ENCODE data around the gene RTBDN. TPM values are rescaled to one million over a fixed set of nuclear protein-coding genes. Genes with fewer than 3 reads are reported as not detected.

The RTBDN gene
- total RNA-seq, 6 experiments from 2014 or later = not detected

DNA sequence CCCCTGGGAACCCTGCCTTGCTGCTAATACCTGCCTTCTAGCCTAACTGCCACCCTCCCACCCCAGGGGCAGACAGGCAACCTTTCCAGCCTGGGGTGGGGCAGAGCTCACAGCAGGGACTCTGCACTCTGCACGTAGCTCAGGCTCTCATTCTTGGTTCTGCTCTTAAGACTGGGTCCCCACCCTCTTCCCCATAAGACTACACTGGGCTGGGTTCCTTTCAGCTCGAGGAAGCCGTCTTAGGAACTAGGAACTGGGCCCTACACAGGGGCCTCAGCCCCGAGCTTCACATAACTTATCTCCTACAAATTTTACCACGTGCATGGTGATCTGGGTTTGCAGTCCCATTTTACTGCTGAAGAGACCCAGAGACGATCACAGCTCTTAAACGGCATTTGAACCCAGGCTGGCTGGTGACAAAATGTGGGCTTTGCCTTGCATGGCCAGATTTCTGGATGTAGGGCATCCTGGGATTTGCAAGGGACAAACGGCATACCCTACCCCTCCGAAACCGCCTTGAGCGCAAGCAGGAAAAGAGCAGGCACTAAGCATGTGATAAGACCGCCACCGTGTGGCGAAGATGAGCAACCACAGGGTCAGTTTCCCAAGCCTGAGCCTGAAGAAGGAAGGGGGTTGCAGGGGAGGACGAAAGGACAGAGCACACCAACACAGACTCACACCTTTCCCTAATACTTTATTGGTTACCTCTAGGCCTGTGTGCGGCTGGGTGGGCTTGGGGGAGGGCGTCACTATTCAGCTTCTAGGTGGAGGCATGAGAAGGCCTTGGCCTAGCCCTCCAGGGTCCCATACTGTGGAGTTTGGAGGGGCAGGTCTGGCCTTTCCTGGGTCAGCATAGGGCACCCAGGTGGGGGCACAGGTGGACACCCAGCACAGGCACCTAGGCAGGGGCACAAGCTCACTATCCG is 38.0 kb downstream of the RTBDN start:
- Mint-ChIP-seq H3K4me1 (ENCODE audit: low read depth) (peaks cover 30% of the 10 kb centered on the region), H3K36me3 (ENCODE audit: low read depth) (peaks cover 4% of the 10 kb centered on the region), H3K9me3 (peaks cover 4% of the 10 kb centered on the region; the same call in 1 of the 2 replicates), H3K27ac (peak overlapping the region; percentile 51), H3K4me3 (peak overlapping the region; percentile 43), H3K27me3 (ENCODE audit: insufficient read depth) (peaks cover 40% of the 10 kb centered on the region)
- TF ChIP-seq, protein P1, sequence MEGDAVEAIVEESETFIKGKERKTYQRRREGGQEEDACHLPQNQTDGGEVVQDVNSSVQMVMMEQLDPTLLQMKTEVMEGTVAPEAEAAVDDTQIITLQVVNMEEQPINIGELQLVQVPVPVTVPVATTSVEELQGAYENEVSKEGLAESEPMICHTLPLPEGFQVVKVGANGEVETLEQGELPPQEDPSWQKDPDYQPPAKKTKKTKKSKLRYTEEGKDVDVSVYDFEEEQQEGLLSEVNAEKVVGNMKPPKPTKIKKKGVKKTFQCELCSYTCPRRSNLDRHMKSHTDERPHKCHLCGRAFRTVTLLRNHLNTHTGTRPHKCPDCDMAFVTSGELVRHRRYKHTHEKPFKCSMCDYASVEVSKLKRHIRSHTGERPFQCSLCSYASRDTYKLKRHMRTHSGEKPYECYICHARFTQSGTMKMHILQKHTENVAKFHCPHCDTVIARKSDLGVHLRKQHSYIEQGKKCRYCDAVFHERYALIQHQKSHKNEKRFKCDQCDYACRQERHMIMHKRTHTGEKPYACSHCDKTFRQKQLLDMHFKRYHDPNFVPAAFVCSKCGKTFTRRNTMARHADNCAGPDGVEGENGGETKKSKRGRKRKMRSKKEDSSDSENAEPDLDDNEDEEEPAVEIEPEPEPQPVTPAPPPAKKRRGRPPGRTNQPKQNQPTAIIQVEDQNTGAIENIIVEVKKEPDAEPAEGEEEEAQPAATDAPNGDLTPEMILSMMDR (IDR thresholded peaks at IDR 0.05) = peak; percentile 96
- DNase-seq = peak; percentile 60

- DNase-seq = no peak
- peak overlapping the region; percentile 87 for H3K27ac Mint-ChIP-seq
These were observed 39.4 kb downstream of the RTBDN start for GRCh38 chr19:12794971-12795381.

DNA sequence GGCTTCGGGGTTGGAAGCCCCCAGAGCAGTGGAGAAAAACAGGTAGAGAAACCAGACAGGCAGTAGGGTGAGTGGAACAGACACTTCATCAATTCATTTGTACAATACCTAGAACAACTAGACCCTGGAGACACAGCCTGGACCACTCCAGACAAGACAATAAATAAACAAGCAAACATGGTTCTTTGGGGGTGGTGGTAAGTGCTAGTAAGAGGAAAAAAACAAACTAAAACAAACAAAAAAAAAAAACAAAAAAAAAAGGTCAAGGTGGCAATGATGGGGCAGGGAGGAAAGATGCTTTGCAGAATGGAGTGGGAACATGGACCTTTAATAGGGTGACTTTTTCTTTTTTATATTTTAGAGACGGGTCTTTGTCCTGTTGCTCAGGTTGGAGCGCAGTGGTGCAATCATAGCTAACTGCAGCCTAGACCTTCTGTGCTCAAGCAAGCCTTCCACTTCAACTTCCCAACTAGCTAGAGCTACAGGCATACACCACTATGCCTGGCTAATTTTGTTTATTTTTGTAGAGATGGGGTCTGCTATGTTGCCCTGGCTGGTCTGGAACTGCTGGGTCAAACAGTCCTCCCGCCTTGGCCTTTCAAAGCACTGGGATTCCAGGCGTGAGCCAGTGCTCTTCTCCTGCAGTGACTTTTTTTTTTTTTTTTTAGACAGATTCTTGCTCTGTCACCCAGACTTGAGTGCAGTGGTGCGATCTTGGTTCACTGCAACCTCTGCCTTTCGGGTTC is 40.0 kb downstream of the RTBDN start:
- H3K4me3 Mint-ChIP-seq = peak overlapping the region; percentile 81
- H3K9me3 Mint-ChIP-seq = peaks cover 4% of the 10 kb centered on the region; the same call in 1 of the 2 replicates
- DNase-seq = no peak
- H3K4me1 Mint-ChIP-seq (ENCODE audit: low read depth) = peaks cover 32% of the 10 kb centered on the region
- H3K27ac Mint-ChIP-seq = peak overlapping the region; percentile 87
- TF ChIP-seq, protein P1 (IDR thresholded peaks at IDR 0.05) = no peak
- H3K27me3 Mint-ChIP-seq (ENCODE audit: insufficient read depth) = peaks cover 44% of the 10 kb centered on the region
- H3K36me3 Mint-ChIP-seq (ENCODE audit: low read depth) = peaks cover 4% of the 10 kb centered on the region

More at GRCh38 chr19:12794971-12795381, 39.4 kb downstream of the RTBDN start:
- Mint-ChIP-seq H3K4me1 (ENCODE audit: low read depth) (peaks cover 31% of the 10 kb centered on the region), H3K4me3 (peak overlapping the region; percentile 81), H3K27me3 (ENCODE audit: insufficient read depth) (peaks cover 44% of the 10 kb centered on the region), H3K36me3 (ENCODE audit: low read depth) (peaks cover 4% of the 10 kb centered on the region), H3K9me3 (peaks cover 4% of the 10 kb centered on the region; the same call in 1 of the 2 replicates)
- TF ChIP-seq, protein P1 (IDR thresholded peaks at IDR 0.05) = no peak

- peak overlapping the region; percentile 94 for H3K27ac Mint-ChIP-seq
- H3K36me3 Mint-ChIP-seq (ENCODE audit: low read depth) = peaks cover 4% of the 10 kb centered on the region
- peaks cover 40% of the 10 kb centered on the region for H3K4me1 Mint-ChIP-seq (ENCODE audit: low read depth)
- peaks cover 44% of the 10 kb centered on the region for H3K27me3 Mint-ChIP-seq (ENCODE audit: insufficient read depth)
- TF ChIP-seq, protein P1 (IDR thresholded peaks at IDR 0.05) = 0 out of 2 replicates have a peak, but pooled peaks have one; percentile 7
- H3K4me3 Mint-ChIP-seq = peak overlapping the region; percentile 94
- peaks cover 4% of the 10 kb centered on the region; the same call in 1 of the 2 replicates for H3K9me3 Mint-ChIP-seq
- DNase-seq = peak; percentile 89
These were observed 40.8 kb downstream of the RTBDN start for GRCh38 chr19:12793290-12794195.
